GM12874 (cell line): Measurements from ENCODE around the gene RBP5.

Experiments
- CTCF ChIP-seq: IDR thresholded peaks from 2 replicates; pipeline ENCODE4 v1.5.1; 2011; ENCODE audit warnings: low read depth, mild to moderate bottlenecking, control low read depth, low read length, moderate library complexity; ENCODE audit not compliant: insufficient read depth

RBP5 gene

GRCh38 chr12:7103837-7104584, 24.7 kb downstream of the RBP5 start:
- TF ChIP-seq CTCF = no peak

- TF ChIP-seq CTCF = no peak
These were observed 26.1 kb downstream of the RBP5 start for GRCh38 chr12:7102582-7102981.

- TF ChIP-seq CTCF = no peak
These were observed 27.0 kb downstream of the RBP5 start for GRCh38 chr12:7101694-7102131.

GRCh38 chr12:7101047-7101693, 27.5 kb downstream of the RBP5 start:
- no peak for TF ChIP-seq CTCF

GRCh38 chr12:7100239-7100638, 28.4 kb downstream of the RBP5 start:
- no peak for TF ChIP-seq CTCF

- TF ChIP-seq CTCF = no peak
These were observed 29.2 kb downstream of the RBP5 start for GRCh38 chr12:7099290-7099996.

- TF ChIP-seq CTCF = no peak
These were observed 31.7 kb downstream of the RBP5 start for GRCh38 chr12:7096979-7097378.
